Upper lobe of left lung (tissue), 4 donors: ENCODE measurements around the gene BABAM2.

ENCODE experiments used
- POLR2A ChIP-seq, 4 donors: fragments of 450-650 bp; IDR thresholded peaks; one replicate each; pipeline ENCODE4 v1.5.1; 2016 to 2017; ENCODE audit warnings: antibody characterized with exemption in 4 of 4, mild to moderate bottlenecking in 2 of 4
- POLR2AphosphoS5 ChIP-seq, 2 donors: sonication (generic); formaldehyde crosslinking; IDR thresholded peaks; one replicate each; pipeline ENCODE4 v1.5.1; 2017; ENCODE audit warnings: antibody characterized with exemption in 2 of 2
- TF ChIP-seq, protein P1 (sequence below), 6 experiments: fragments of 450-650 bp in 4 of 6; fragments of 200-600 bp in 2 of 6; sonication (generic) in 2 of 6; IDR thresholded peaks; one replicate each; pipeline ENCODE4 v1.5.1; 2016 to 2019; ENCODE audit warnings: antibody characterized with exemption in 6 of 6

DNA sequence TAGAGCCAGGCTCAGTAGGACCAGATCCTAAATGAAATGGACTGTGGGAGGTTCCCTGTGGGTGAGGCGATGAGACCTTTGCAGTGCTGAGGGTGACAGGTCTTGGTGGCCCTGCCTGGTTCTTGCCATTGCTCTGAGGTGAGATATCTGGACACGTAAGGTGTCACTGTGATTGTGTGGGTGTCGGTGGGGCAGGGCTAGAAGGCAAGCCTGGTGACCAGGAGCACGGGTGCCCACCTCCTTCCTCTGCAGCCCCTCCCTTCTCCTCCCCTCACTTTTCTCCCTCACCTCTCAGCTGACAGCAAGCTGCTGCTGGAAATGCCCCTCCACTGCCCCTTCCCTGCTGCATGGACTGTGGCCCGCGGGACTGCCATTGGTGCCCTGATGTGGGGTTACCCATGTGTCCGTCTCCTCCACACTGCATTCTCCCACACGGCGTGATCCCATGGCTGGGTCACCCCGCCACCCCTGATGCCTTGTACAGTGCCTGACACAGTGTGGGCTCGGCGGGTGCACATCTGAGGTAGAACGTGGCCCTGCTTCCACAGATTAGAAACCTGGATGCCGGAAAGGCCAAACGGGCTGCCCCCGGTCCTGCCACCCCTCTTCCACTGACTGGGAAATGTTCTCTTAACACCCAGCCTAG, 446.6 kb downstream of the BABAM2 start:
- TF ChIP-seq, protein P1, sequence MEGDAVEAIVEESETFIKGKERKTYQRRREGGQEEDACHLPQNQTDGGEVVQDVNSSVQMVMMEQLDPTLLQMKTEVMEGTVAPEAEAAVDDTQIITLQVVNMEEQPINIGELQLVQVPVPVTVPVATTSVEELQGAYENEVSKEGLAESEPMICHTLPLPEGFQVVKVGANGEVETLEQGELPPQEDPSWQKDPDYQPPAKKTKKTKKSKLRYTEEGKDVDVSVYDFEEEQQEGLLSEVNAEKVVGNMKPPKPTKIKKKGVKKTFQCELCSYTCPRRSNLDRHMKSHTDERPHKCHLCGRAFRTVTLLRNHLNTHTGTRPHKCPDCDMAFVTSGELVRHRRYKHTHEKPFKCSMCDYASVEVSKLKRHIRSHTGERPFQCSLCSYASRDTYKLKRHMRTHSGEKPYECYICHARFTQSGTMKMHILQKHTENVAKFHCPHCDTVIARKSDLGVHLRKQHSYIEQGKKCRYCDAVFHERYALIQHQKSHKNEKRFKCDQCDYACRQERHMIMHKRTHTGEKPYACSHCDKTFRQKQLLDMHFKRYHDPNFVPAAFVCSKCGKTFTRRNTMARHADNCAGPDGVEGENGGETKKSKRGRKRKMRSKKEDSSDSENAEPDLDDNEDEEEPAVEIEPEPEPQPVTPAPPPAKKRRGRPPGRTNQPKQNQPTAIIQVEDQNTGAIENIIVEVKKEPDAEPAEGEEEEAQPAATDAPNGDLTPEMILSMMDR (IDR thresholded peaks at IDR 0.05): no peak
- TF ChIP-seq POLR2A (IDR thresholded peaks at IDR 0.05) (no peak), POLR2AphosphoS5 (IDR thresholded peaks at IDR 0.05) (no peak)
